HG02588 (cell line): ENCODE results near the gene CCBE1.
A peak's percentile ranks its signal among the peaks of the same experiment; 100 is the strongest.
"Not testable (repeated sequence)": the region's sequence is repeated elsewhere in the genome, so short reads cannot be mapped to it uniquely, and the experiment has no call there.

Source experiments
- ATAC-seq: cut with Tn5 transposase; IDR thresholded peaks from one replicate; pipeline ENCODE4 v1.9.1; 2021; ENCODE audit warnings: mild to moderate bottlenecking, moderate library complexity; ENCODE audit not compliant: unreplicated experiment

CCBE1 gene

GRCh38 chr18:59715966-59716369, 18.7 kb upstream of the CCBE1 start:
- ATAC-seq: no peak

- ATAC-seq: no peak
Measured at GRCh38 chr18:59715445-59715844, 18.2 kb upstream of the CCBE1 start.

- not testable (repeated sequence) for ATAC-seq
Measured at GRCh38 chr18:59714096-59714495, 16.9 kb upstream of the CCBE1 start.

GRCh38 chr18:59712311-59712710, 15.1 kb upstream of the CCBE1 start:
- no peak for ATAC-seq

GRCh38 chr18:59708988-59709387, 11.8 kb upstream of the CCBE1 start:
- no peak for ATAC-seq

- ATAC-seq: no peak
Measured at GRCh38 chr18:59707306-59707705, 10.1 kb upstream of the CCBE1 start.

GRCh38 chr18:59706499-59706898, 9.3 kb upstream of the CCBE1 start:
- ATAC-seq: no peak

GRCh38 chr18:59705145-59705544, 7.9 kb upstream of the CCBE1 start:
- ATAC-seq: no peak

- ATAC-seq: no peak
Measured at GRCh38 chr18:59704146-59704545, 6.9 kb upstream of the CCBE1 start.

- ATAC-seq: no peak
Measured at GRCh38 chr18:59701272-59701671, 4.0 kb upstream of the CCBE1 start.

GRCh38 chr18:59700535-59700967, 3.3 kb upstream of the CCBE1 start:
- ATAC-seq: no peak

GRCh38 chr18:59699750-59700534, 2.7 kb upstream of the CCBE1 start:
- ATAC-seq: no peak

- no peak for ATAC-seq
Measured at GRCh38 chr18:59699061-59699460, 1.8 kb upstream of the CCBE1 start.

GRCh38 chr18:59696311-59697235, 650 bp downstream of the CCBE1 start:
- peak; percentile 31 for ATAC-seq

- no peak for ATAC-seq
Measured at GRCh38 chr18:59695551-59695950, 1.7 kb downstream of the CCBE1 start.

- no peak for ATAC-seq
Measured at GRCh38 chr18:59694824-59695223, 2.4 kb downstream of the CCBE1 start.

- ATAC-seq: no peak
Measured at GRCh38 chr18:59691996-59692395, 5.2 kb downstream of the CCBE1 start.

- no peak for ATAC-seq
Measured at GRCh38 chr18:59690996-59691395, 6.2 kb downstream of the CCBE1 start.

GRCh38 chr18:59690186-59690982, 6.8 kb downstream of the CCBE1 start:
- ATAC-seq: no peak

- no peak for ATAC-seq
Measured at GRCh38 chr18:59689756-59690155, 7.5 kb downstream of the CCBE1 start.

GRCh38 chr18:59686260-59686659, 11.0 kb downstream of the CCBE1 start:
- no peak for ATAC-seq
